Astrocyte (in vitro differentiated cells and primary cell): ENCODE measurements around the gene WDPCP. TPM values are rescaled to one million over a fixed set of nuclear protein-coding genes. Genes with fewer than 3 reads are reported as not detected.
"Not testable (repeated sequence)": the region's sequence is repeated elsewhere in the genome, so short reads cannot be mapped to it uniquely, and the experiment has no call there.

Experiments
- DNase-seq: peaks from one replicate; pipeline ENCODE4 v3.0.0-alpha.2; 2010; ENCODE audit warnings: low read depth
- FAIRE-seq: peaks from 2 replicates; lab custom pipeline; 2011; peaks lifted over from hg19 to GRCh38; lab: Jason Lieb, UNC
- H2AFZ ChIP-seq: 2 replicates; pipeline ENCODE4 v1.6.0; 2012; ENCODE audit warnings: low read depth, low read length, inconsistent platforms
- H3K27ac ChIP-seq: 2 replicates; pipeline ENCODE4 v1.5.1; 2011; ENCODE audit warnings: low read depth, low read length, inconsistent platforms
- H3K27me3 ChIP-seq: 2 replicates; pipeline ENCODE4 v1.6.0; 2011; ENCODE audit warnings: low read length, inconsistent platforms; ENCODE audit not compliant: insufficient read depth
- H3K36me3 ChIP-seq: 2 replicates; pipeline ENCODE4 v1.5.1; 2011; ENCODE audit warnings: low read length, inconsistent platforms; ENCODE audit not compliant: insufficient read depth
- H3K4me1 ChIP-seq: 2 replicates; pipeline ENCODE4 v1.5.1; 2011; ENCODE audit warnings: low read length, inconsistent platforms; ENCODE audit not compliant: insufficient read depth
- H3K4me2 ChIP-seq: 2 replicates; pipeline ENCODE4 v1.6.0; 2012; ENCODE audit warnings: low read length, inconsistent platforms
- H3K4me3 ChIP-seq: 2 replicates; pipeline ENCODE4 v1.5.1; 2011; ENCODE audit warnings: low read depth, mild to moderate bottlenecking, low read length, inconsistent platforms; ENCODE audit not compliant: insufficient read depth
- H3K79me2 ChIP-seq: 2 replicates; pipeline ENCODE4 v1.6.0; 2012; ENCODE audit warnings: mild to moderate bottlenecking, low read length, inconsistent platforms; ENCODE audit not compliant: insufficient read depth
- H3K9ac ChIP-seq: 2 replicates; pipeline ENCODE4 v1.6.0; 2012; ENCODE audit warnings: mild to moderate bottlenecking, low read length, inconsistent platforms
- H3K9me3 ChIP-seq: 2 replicates; pipeline ENCODE4 v1.5.1; 2012; ENCODE audit warnings: low read depth, mild to moderate bottlenecking, low read length, inconsistent platforms; ENCODE audit not compliant: insufficient read depth
- H4K20me1 ChIP-seq: 2 replicates; pipeline ENCODE4 v1.6.0; 2012; ENCODE audit warnings: low read length, inconsistent platforms; ENCODE audit not compliant: insufficient read depth
- H3K27ac Mint-ChIP-seq: one replicate; pipeline ENCODE4 v1.8.0; 2021; ENCODE audit warnings: mild to moderate bottlenecking, mixed read lengths; ENCODE audit not compliant: unreplicated experiment
- H3K27me3 Mint-ChIP-seq: one replicate; pipeline ENCODE4 v1.8.0; 2021; ENCODE audit warnings: low read depth, mixed read lengths; ENCODE audit not compliant: unreplicated experiment
- H3K36me3 Mint-ChIP-seq: one replicate; pipeline ENCODE4 v1.8.0; 2021; ENCODE audit warnings: low read depth, mixed read lengths; ENCODE audit not compliant: unreplicated experiment
- H3K4me1 Mint-ChIP-seq: one replicate; pipeline ENCODE4 v1.8.0; 2021; ENCODE audit warnings: low read depth, mixed read lengths; ENCODE audit not compliant: unreplicated experiment
- H3K4me3 Mint-ChIP-seq: one replicate; pipeline ENCODE4 v1.8.0; 2021; ENCODE audit warnings: mild to moderate bottlenecking, moderate library complexity, mixed read lengths; ENCODE audit not compliant: unreplicated experiment
- H3K9me3 Mint-ChIP-seq: one replicate; pipeline ENCODE4 v1.8.0; 2021; ENCODE audit warnings: mild to moderate bottlenecking, mixed read lengths; ENCODE audit not compliant: unreplicated experiment
- CTCF ChIP-seq: IDR thresholded peaks from 2 replicates; pipeline ENCODE4 v1.5.1; 2011; ENCODE audit warnings: low read depth, mild to moderate bottlenecking, inconsistent platforms, low read length, moderate library complexity; ENCODE audit not compliant: insufficient read depth
- EZH2 ChIP-seq: IDR thresholded peaks from 2 replicates; pipeline ENCODE4 v1.6.1; 2012; ENCODE audit warnings: mild to moderate bottlenecking, low read length, inconsistent platforms; ENCODE audit not compliant: insufficient read depth
- total RNA-seq: library from RNA; stranded (reverse); gene quantifications from 2 replicates; pipeline ENCODE4 v1.2.1, GENCODE V29; 2021

WDPCP gene
- total RNA-seq, 1 donor from 2014 or later, result 15.1 TPM

- Histone ChIP-seq H3K9me3 (no peaks in the 10 kb centered on the region), H3K79me2 (peaks cover under 1% of the 10 kb centered on the region), H3K36me3 (no peaks in the 10 kb centered on the region), H3K27ac (no peak overlapping the region), H3K4me1 (no peaks in the 10 kb centered on the region), H3K4me2 (no peak overlapping the region), H3K9ac (no peak overlapping the region), H3K4me3 (no peak overlapping the region), H4K20me1 (no peaks in the 10 kb centered on the region), H3K27me3 (no peaks in the 10 kb centered on the region), H2AFZ (no peak overlapping the region)
- H3K4me3 Mint-ChIP-seq, result no peak overlapping the region
- no peak for TF ChIP-seq EZH2
- TF ChIP-seq CTCF, result no peak
- no peak overlapping the region for H3K27ac Mint-ChIP-seq
- H3K36me3 Mint-ChIP-seq, result peaks cover 2% of the 10 kb centered on the region
- FAIRE-seq (no peak), DNase-seq (no peak)
- peaks cover 10% of the 10 kb centered on the region for H3K9me3 Mint-ChIP-seq
- H3K27me3 Mint-ChIP-seq, result no peaks in the 10 kb centered on the region
- no peaks in the 10 kb centered on the region for H3K4me1 Mint-ChIP-seq
Observed at GRCh38 chr2:63569740-63570139, 18.5 kb downstream of the WDPCP start.

GRCh38 chr2:63562751-63563150 lies 25.5 kb downstream of the WDPCP start:
- Histone ChIP-seq H4K20me1 (no peaks in the 10 kb centered on the region), H3K4me2 (no peak overlapping the region), H3K9me3 (no peaks in the 10 kb centered on the region), H3K79me2 (no peaks in the 10 kb centered on the region), H3K4me3 (no peak overlapping the region), H3K27ac (no peak overlapping the region), H3K4me1 (no peaks in the 10 kb centered on the region), H2AFZ (no peak overlapping the region), H3K36me3 (no peaks in the 10 kb centered on the region), H3K9ac (no peak overlapping the region), H3K27me3 (no peaks in the 10 kb centered on the region)
- H3K36me3 Mint-ChIP-seq, result peaks cover 11% of the 10 kb centered on the region
- H3K4me1 Mint-ChIP-seq, result no peaks in the 10 kb centered on the region
- no peaks in the 10 kb centered on the region for H3K27me3 Mint-ChIP-seq
- no peak overlapping the region for H3K27ac Mint-ChIP-seq
- no peak overlapping the region for H3K4me3 Mint-ChIP-seq
- H3K9me3 Mint-ChIP-seq, result peaks cover 25% of the 10 kb centered on the region
- no peak for TF ChIP-seq EZH2
- no peak for TF ChIP-seq CTCF
- DNase-seq (no peak), FAIRE-seq (no peak)

GRCh38 chr2:63558922-63559321 lies 29.4 kb downstream of the WDPCP start:
- not testable (repeated sequence) for H3K27ac Mint-ChIP-seq, H3K27ac ChIP-seq, DNase-seq, H3K9ac ChIP-seq, H3K4me3 ChIP-seq, H3K27me3 ChIP-seq, FAIRE-seq, H3K4me1 ChIP-seq, H3K4me2 ChIP-seq, H3K36me3 ChIP-seq, H2AFZ ChIP-seq, H4K20me1 ChIP-seq, H3K79me2 ChIP-seq, H3K4me1 Mint-ChIP-seq, H3K27me3 Mint-ChIP-seq, H3K9me3 ChIP-seq, H3K4me3 Mint-ChIP-seq
- H3K9me3 Mint-ChIP-seq, result peaks cover 17% of the 10 kb centered on the region
- peaks cover 14% of the 10 kb centered on the region for H3K36me3 Mint-ChIP-seq

GRCh38 chr2:63557819-63558218 lies 30.5 kb downstream of the WDPCP start:
- DNase-seq, H3K4me1 Mint-ChIP-seq, H3K27me3 Mint-ChIP-seq, H3K9me3 ChIP-seq, H3K4me3 Mint-ChIP-seq, H3K79me2 ChIP-seq, H3K4me2 ChIP-seq, H3K4me3 ChIP-seq, H3K4me1 ChIP-seq, H3K9ac ChIP-seq, FAIRE-seq, H4K20me1 ChIP-seq, H2AFZ ChIP-seq, H3K27me3 ChIP-seq, H3K27ac Mint-ChIP-seq, H3K27ac ChIP-seq, H3K36me3 ChIP-seq: not testable (repeated sequence)
- Mint-ChIP-seq H3K9me3 (peaks cover 17% of the 10 kb centered on the region), H3K36me3 (peaks cover 14% of the 10 kb centered on the region)
